ENCODE results near the gene TMEM147.

Gene TMEM147

GRCh38 chr19:35549174-35549788 lies 3.9 kb downstream of the TMEM147 start:
- peak in 5 of 14 donors; percentile 6 to 25 (median 10) for DNase-seq

- no peak for DNase-seq
Measured at GRCh38 chr19:35549879-35550523, 4.6 kb downstream of the TMEM147 start.

- no peak for DNase-seq
Measured at GRCh38 chr19:35551091-35551810, 5.8 kb downstream of the TMEM147 start.

GRCh38 chr19:35552534-35553384 lies 7.3 kb downstream of the TMEM147 start:
- no peak for DNase-seq

DNA sequence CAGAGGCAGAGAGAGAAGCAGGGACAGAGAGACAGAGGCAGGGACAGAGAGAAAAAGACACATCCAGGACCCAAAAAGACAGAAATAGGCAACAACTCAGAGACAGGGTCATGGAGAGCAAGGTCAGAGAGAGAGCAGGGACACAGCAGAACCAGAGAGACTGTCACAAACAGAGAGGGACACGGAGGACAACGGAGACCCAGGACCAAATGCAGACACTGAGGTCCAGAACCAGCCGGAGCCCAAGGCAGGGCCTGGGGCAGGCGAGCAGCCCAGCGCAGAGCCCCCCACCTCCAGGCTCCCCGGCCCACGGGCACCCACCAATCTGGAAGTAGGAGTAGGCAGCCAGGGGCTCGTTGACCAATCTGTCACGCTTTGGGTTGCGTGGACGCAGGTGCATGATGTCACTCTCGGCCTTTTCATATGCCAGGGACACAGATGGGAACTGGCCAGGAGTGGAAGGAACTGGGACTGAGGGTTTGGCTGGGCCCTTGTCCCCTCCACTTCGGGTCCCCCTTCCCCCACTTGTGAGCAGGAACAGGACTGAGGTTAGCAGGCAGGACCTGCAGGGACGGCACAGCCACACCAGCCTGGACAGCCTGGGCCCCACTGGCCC lies 8.1 kb downstream of the TMEM147 start:
- DNase-seq = peak in 1 of 14 donors; percentile 52

- DNase-seq = no peak
Measured at GRCh38 chr19:35554076-35554475, 8.7 kb downstream of the TMEM147 start.

DNA sequence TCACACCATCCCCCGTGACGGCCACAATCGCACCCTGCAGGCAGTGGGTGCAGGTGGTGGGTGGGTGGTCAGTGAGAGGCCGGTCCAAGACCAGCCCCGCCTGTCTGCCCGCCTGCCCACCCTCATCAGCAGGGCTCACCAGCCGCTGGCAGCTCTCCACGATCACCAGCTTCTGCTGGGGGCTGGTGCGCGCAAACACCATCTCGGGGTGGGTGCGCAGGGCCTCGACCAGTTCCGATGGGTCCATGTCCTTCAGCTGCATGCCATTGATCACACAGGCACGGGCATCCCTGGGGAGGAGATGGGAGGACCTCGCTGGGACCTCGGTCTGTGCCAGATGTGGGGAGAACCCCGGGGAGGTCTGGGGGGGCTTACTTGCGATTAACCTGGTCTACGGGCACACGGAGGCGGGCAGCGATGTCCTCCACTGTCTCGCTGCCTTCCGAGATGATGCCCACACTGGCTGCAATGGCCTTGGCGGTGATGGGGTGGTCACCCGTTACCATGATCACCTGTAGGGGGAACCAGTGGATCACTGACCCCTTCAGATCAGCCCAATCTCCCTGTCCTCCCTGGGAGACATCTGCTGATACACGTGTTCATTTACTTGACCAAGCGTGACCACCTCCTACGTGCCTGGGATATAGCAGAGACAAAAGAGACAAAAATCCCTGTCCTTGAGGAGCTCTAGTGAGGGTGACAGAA lies 10.0 kb downstream of the TMEM147 start:
- no peak for DNase-seq

DNA sequence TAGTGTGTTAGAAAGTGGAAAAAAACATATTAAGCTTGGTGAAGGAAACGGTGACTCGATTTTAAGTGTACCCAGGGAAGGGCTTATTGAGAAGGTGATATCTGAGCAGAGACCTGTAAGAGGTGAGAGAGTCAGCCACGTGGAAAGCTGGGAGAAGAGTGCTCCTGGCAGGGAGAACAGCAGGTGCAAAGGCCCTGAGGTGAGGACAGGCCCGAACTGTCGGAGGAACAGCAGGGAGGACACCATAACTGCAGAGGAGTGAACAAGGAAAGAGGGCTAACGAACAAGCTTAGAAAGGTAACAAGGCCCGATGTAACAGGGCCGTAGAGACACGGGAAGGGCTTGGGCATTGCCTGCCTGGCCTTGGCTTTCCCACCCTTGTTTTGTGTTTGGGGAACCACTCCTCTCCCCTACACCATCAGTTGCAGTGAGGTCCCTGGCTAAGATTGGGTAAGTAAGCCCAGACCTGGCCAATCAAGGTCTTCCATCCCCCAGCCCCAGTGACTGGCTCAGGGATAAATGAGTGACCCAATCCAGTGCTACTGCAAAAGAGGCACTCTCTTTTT lies 10.7 kb downstream of the TMEM147 start:
- DNase-seq = no peak

GRCh38 chr19:35556846-35557538 lies 11.6 kb downstream of the TMEM147 start:
- DNase-seq = no peak

GRCh38 chr19:35557539-35558399 lies 12.3 kb downstream of the TMEM147 start:
- DNase-seq = peak in 2 of 14 donors; percentile 21 to 78

DNA sequence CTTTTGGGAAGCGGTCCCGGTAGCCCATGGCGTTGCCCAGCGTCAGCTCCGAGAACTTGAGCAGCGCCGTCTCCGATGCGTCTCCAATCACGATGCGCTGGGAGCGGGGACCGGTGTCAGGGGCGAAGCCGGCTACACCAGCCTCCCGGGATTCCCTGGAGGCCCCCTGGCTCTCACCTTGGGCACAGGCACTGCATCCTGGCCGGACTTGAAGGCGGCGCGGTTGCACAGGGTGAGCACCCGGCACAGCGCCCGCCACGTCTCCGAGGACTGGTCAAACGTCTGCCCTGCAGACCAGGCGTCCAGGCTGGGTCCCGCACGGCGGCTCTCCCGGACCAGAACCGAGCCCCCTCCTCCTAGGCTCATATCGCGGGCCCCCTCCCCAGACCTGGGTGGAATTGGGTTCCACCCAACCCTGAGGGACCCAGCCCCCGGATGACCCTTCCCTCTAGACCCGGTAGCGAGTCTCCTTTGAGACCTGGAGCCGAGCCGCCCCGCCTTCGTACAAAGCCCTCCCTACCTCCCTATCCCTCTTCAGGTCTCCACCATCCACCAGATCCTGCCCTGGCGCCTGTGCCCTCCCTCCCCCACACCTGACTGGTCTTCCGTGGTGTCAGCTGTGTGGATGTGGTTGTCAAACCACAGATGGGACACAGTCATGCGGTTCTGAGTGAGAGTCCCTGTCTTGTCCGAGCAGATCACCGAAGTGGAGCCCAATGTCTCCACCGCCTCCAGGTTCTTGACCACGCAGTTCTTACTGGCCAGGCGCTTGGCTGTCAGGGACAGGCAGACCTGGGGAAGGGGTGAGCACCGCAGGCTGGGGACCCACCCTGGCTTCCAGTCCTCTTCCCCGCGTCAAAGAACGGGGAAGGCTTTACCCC lies 13.2 kb downstream of the TMEM147 start:
- no peak for DNase-seq

- DNase-seq = no peak
Measured at GRCh38 chr19:35559281-35559659, 13.8 kb downstream of the TMEM147 start.

DNA sequence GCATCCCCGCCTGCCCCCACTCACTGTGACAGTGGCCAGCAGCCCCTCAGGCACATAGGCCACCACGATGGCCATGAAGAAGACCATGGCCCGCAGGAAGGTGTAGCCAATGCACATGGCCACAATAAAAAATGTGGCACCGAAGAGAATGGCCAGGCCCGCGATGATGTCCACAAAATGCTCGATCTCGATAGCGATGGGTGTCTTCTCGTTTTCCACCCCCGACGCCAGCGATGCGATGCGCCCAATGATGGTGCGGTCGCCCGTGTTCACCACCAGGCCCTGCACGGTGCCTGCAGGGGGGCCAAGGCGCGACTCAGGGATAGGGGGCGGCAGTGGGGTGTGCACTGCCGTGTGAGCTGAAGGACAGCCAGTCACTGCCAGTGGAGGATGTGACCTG lies 14.4 kb downstream of the TMEM147 start:
- DNase-seq = no peak

DNA sequence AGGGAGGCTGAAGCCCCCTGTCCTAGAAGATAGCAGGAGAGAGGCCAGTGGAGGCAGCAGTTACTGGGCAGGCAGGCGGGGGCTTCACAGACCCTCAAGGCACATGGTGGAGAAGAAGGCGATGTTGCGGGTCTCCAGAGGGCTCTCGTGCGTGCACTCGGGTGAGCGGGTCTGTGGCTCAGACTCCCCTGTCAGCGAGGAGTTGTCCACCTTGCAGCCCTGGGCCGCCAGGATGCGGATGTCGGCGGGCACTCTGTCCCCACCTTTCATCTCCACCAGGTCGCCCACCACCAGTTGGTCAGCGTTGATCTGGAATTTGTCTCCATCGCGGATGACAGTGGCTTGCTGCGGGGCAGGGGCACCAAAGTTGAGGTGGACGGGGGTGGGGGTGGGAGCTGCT lies 14.8 kb downstream of the TMEM147 start:
- no peak for DNase-seq

GRCh38 chr19:35560677-35561076 lies 15.3 kb downstream of the TMEM147 start:
- DNase-seq = no peak

GRCh38 chr19:35561436-35561835 lies 16.0 kb downstream of the TMEM147 start:
- no peak for DNase-seq

DNA sequence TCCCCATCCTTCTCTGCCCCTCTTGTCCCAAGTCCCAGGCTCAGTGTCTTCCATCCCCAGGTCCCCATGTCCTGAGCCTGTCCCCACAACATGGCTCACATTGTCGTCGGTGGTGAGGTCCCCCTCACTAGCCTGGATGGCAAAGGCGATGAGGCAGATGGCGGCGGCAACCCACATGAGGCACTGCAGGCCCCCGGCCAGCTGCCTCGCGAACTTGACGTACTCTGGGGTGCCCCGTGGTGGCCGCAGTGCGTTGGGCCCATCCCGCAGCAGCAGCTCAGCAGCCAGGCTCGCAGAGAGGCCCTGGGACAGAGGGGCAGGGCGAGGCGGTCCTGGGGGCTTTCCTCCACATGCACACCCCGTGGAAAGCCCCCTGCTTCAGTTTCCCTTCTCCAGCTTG lies 16.9 kb downstream of the TMEM147 start:
- DNase-seq = no peak

GRCh38 chr19:35562776-35563175 lies 17.4 kb downstream of the TMEM147 start:
- no peak for DNase-seq

Data from C1 segment of cervical spinal cord (tissue), 14 donors.